DND-41 (cell line): ENCODE results near the gene MYH15.

Experiments used
- EZH2 ChIP-seq: IDR thresholded peaks from 3 replicates; pipeline ENCODE4 v1.6.1; 2012; ENCODE audit warnings: borderline replicate concordance, low read depth, mild to moderate bottlenecking, moderate library complexity, low read length, inconsistent platforms; ENCODE audit not compliant: severe bottlenecking
- TF ChIP-seq, protein P1 (sequence below): IDR thresholded peaks from 2 replicates; pipeline ENCODE4 v1.5.1; 2012; ENCODE audit warnings: borderline replicate concordance, low read length, moderate library complexity, mild to moderate bottlenecking; ENCODE audit not compliant: poor library complexity, severe bottlenecking; ENCODE audit errors: extremely low read depth

DNA sequence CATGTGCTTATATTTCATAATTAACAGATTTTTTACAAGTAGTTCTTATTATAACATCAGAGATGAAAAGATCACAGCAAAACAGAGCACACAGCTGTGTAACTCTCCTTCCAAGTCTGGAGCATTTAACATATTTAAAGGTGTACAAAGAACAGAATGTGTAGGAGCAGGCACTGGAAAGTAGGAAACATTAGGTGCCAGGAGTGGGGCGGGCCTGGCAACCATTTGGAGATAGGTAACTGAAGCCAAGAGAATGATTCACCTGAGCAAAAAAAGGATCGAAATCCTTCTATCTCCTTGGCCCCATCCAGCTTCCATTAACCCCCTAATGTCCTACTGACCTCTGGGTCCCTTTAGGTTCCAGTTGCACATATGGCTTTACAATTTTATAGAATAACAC lies 2.3 kb upstream of the MYH15 start:
- TF ChIP-seq, protein P1, sequence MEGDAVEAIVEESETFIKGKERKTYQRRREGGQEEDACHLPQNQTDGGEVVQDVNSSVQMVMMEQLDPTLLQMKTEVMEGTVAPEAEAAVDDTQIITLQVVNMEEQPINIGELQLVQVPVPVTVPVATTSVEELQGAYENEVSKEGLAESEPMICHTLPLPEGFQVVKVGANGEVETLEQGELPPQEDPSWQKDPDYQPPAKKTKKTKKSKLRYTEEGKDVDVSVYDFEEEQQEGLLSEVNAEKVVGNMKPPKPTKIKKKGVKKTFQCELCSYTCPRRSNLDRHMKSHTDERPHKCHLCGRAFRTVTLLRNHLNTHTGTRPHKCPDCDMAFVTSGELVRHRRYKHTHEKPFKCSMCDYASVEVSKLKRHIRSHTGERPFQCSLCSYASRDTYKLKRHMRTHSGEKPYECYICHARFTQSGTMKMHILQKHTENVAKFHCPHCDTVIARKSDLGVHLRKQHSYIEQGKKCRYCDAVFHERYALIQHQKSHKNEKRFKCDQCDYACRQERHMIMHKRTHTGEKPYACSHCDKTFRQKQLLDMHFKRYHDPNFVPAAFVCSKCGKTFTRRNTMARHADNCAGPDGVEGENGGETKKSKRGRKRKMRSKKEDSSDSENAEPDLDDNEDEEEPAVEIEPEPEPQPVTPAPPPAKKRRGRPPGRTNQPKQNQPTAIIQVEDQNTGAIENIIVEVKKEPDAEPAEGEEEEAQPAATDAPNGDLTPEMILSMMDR = no peak
- no peak for TF ChIP-seq EZH2
